HepG2 (cell line): Measurements from ENCODE around the gene PSKH1. TPM values are rescaled to one million over a fixed set of nuclear protein-coding genes. Genes with fewer than 3 reads are reported as not detected.
A peak's percentile ranks its signal among the peaks of the same experiment; 100 is the strongest.

Source experiments
- CENPX ChIP-seq: sonication (generic); formaldehyde crosslinking; IDR thresholded peaks from 2 replicates; pipeline ENCODE4 v1.9.0; 2021; ENCODE audit warnings: mild to moderate bottlenecking, missing genetic modification reagents, moderate library complexity
- ISL2 ChIP-seq: sonication (generic); formaldehyde crosslinking; IDR thresholded peaks from 2 replicates; pipeline ENCODE4 v1.5.0; 2020; ENCODE audit warnings: missing genetic modification reagents
- NFKBIZ ChIP-seq: IDR thresholded peaks from 2 replicates; pipeline ENCODE4 v1.6.1; 2018; ENCODE audit warnings: missing genetic modification reagents, missing compliant biosample characterization
- RBFOX2 ChIP-seq: fragments of 200-400 bp; formaldehyde crosslinking; IDR thresholded peaks from 2 replicates; pipeline ENCODE4 v1.6.1; 2017; ENCODE audit warnings: low read depth, mild to moderate bottlenecking, low read length
- RFXAP ChIP-seq: sonication (generic); formaldehyde crosslinking; IDR thresholded peaks from 2 replicates; pipeline ENCODE4 v1.4.0; 2020; ENCODE audit warnings: missing genetic modification reagents, borderline replicate concordance
- YY1 ChIP-seq: IDR thresholded peaks from 2 replicates; pipeline ENCODE4 v1.6.1; 2011; ENCODE audit warnings: low read length, low read depth, moderate library complexity, mild to moderate bottlenecking; ENCODE audit not compliant: insufficient read depth, insufficient replicate concordance
- ZBTB21 ChIP-seq: sonication (generic); formaldehyde crosslinking; IDR thresholded peaks from 2 replicates; pipeline ENCODE4 v1.4.0; 2020; ENCODE audit warnings: missing genetic modification reagents
- ZEB1 ChIP-seq: IDR thresholded peaks from 2 replicates; pipeline ENCODE4 v1.6.1; 2012; ENCODE audit warnings: mild to moderate bottlenecking, low read depth, inconsistent platforms; ENCODE audit not compliant: insufficient replicate concordance
- ZNF230 ChIP-seq: sonication (generic); formaldehyde crosslinking; IDR thresholded peaks from 2 replicates; pipeline ENCODE4 v1.4.0; 2020; ENCODE audit warnings: mild to moderate bottlenecking, missing genetic modification reagents
- ZNF253 ChIP-seq: sonication (generic); formaldehyde crosslinking; IDR thresholded peaks from 2 replicates; pipeline ENCODE4 v1.8.0; 2022; ENCODE audit warnings: mild to moderate bottlenecking, missing genetic modification reagents, borderline replicate concordance
- ZNF562 ChIP-seq: sonication (generic); formaldehyde crosslinking; IDR thresholded peaks from 2 replicates; pipeline ENCODE4 v1.8.0; 2022; ENCODE audit warnings: missing genetic modification reagents, borderline replicate concordance
- polyA plus RNA-seq, 8 experiments: library from polyadenylated mRNA; depleted of rRNA in 3 of 8; stranded (reverse) in 7 of 8; unstranded in 1 of 8; fragments of >200 nt; fragmentation: Illumina TruSeq in 4 of 8; extraction: Trizol in 4 of 8; gene quantifications; 2 replicates each; pipeline versions ENCODE4 v1.2.1 to v1.2.3, GENCODE V29; 2011 to 2016; ENCODE audit warnings: low read depth in 4 of 8, missing spikeins in 1 of 8, mixed read lengths in 1 of 8; ENCODE audit not compliant: insufficient read depth in 1 of 8
- total RNA-seq, 5 experiments: library from RNA; depleted of rRNA; stranded (reverse); fragments of >200 nt; fragmentation: Illumina TruSeq; extraction: Trizol; gene quantifications; 2 replicates each; pipeline ENCODE4 v1.2.3, GENCODE V29; 2016; ENCODE audit warnings: low read depth in 1 of 5
- TF ChIP-seq, protein P1 (sequence below): sonication (generic); formaldehyde crosslinking; IDR thresholded peaks from 2 replicates; pipeline ENCODE4 v1.8.1; 2023; ENCODE audit warnings: missing genetic modification reagents, inconsistent platforms, borderline replicate concordance
- TF ChIP-seq, protein P2 (sequence below): sonication (generic); formaldehyde crosslinking; conservative IDR thresholded peaks from 2 replicates; pipeline ENCODE4 v1.4.0; 2020; ENCODE audit warnings: mild to moderate bottlenecking, missing genetic modification reagents, moderate library complexity
- TF ChIP-seq, protein P3 (sequence below), 2 experiments: fragments of 450-650 bp in 1 of 2; sonication (generic) in 1 of 2; formaldehyde crosslinking in 1 of 2; IDR thresholded peaks; 2 replicates each; pipeline versions ENCODE4 v1.6.1 to v1.8.0; 2016 to 2022; ENCODE audit warnings: antibody characterized with exemption in 1 of 2, mild to moderate bottlenecking in 1 of 2, missing genetic modification reagents in 1 of 2

Gene PSKH1
- total and polyA plus RNA-seq, 2 of the 13 experiments (the other 11 are each of a cell fraction or from before 2014, with no cell fraction given): 8.4 to 19.1 TPM

DNA sequence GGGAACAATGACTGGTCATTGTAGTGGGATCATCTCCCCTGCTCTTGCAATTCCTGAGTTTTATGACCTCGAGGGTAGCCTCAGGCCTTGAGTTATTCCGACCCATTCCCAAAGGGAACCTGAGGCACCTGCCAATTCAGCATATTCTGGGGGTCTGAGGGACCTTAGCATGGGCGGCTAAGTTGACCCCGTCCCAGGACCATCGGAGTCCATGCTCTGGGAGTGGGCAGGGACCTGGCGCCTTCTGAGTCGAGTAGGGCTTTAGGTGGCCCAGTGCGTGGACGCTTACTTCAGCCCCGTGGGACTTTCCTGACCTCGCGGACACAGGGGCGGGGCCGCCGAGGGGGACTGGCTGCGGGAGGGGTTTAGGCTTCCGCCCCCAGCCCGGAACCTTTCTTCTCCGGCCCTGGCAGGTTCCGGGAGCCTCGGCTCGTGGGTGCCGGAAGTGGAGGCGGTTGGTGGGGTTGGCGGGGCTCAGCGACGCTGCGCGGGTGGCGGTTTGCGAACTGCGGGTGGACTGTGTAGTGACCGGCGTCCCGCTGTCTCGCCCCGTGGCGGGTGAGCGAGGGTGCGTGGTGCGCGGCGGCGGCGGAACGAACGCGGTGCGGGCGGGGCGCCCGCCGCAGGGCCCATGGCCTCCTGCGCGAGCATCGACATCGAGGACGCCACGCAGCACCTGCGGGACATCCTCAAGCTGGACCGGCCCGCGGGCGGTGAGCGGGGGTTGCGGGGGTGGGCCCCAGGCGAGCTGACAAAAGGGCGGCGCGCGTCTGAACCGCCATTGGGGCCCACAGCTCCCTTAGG, 20.2 kb upstream of the PSKH1 start, which contains the start of gene EDC4 (continued):
- TF ChIP-seq, protein P1, sequence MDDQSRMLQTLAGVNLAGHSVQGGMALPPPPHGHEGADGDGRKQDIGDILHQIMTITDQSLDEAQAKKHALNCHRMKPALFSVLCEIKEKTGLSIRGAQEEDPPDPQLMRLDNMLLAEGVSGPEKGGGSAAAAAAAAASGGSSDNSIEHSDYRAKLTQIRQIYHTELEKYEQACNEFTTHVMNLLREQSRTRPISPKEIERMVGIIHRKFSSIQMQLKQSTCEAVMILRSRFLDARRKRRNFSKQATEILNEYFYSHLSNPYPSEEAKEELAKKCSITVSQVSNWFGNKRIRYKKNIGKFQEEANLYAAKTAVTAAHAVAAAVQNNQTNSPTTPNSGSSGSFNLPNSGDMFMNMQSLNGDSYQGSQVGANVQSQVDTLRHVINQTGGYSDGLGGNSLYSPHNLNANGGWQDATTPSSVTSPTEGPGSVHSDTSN: peak; percentile 76; the same call in 1 of the 2 replicates
- TF ChIP-seq RFXAP (CRISPR knock-in tag) (peak; percentile 88), YY1 (peak; percentile 78), ZEB1 (peak; percentile 79), ZBTB21 (no peak), CENPX (no peak), ISL2 (peak; percentile 88), RBFOX2 (peak; percentile 94), ZNF230 (CRISPR knock-in tag) (peak; percentile 20; the same call in 1 of the 2 replicates), ZNF253 (no peak; the same call in 1 of the 2 replicates), ZNF562 (CRISPR knock-in tag) (no peak), NFKBIZ (CRISPR knock-in tag) (peak; percentile 69; the same call in 1 of the 2 replicates)
- TF ChIP-seq, protein P2, sequence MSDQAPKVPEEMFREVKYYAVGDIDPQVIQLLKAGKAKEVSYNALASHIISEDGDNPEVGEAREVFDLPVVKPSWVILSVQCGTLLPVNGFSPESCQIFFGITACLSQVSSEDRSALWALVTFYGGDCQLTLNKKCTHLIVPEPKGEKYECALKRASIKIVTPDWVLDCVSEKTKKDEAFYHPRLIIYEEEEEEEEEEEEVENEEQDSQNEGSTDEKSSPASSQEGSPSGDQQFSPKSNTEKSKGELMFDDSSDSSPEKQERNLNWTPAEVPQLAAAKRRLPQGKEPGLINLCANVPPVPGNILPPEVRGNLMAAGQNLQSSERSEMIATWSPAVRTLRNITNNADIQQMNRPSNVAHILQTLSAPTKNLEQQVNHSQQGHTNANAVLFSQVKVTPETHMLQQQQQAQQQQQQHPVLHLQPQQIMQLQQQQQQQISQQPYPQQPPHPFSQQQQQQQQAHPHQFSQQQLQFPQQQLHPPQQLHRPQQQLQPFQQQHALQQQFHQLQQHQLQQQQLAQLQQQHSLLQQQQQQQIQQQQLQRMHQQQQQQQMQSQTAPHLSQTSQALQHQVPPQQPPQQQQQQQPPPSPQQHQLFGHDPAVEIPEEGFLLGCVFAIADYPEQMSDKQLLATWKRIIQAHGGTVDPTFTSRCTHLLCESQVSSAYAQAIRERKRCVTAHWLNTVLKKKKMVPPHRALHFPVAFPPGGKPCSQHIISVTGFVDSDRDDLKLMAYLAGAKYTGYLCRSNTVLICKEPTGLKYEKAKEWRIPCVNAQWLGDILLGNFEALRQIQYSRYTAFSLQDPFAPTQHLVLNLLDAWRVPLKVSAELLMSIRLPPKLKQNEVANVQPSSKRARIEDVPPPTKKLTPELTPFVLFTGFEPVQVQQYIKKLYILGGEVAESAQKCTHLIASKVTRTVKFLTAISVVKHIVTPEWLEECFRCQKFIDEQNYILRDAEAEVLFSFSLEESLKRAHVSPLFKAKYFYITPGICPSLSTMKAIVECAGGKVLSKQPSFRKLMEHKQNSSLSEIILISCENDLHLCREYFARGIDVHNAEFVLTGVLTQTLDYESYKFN (CRISPR knock-in tag): peak; percentile 65
- TF ChIP-seq, protein P3, sequence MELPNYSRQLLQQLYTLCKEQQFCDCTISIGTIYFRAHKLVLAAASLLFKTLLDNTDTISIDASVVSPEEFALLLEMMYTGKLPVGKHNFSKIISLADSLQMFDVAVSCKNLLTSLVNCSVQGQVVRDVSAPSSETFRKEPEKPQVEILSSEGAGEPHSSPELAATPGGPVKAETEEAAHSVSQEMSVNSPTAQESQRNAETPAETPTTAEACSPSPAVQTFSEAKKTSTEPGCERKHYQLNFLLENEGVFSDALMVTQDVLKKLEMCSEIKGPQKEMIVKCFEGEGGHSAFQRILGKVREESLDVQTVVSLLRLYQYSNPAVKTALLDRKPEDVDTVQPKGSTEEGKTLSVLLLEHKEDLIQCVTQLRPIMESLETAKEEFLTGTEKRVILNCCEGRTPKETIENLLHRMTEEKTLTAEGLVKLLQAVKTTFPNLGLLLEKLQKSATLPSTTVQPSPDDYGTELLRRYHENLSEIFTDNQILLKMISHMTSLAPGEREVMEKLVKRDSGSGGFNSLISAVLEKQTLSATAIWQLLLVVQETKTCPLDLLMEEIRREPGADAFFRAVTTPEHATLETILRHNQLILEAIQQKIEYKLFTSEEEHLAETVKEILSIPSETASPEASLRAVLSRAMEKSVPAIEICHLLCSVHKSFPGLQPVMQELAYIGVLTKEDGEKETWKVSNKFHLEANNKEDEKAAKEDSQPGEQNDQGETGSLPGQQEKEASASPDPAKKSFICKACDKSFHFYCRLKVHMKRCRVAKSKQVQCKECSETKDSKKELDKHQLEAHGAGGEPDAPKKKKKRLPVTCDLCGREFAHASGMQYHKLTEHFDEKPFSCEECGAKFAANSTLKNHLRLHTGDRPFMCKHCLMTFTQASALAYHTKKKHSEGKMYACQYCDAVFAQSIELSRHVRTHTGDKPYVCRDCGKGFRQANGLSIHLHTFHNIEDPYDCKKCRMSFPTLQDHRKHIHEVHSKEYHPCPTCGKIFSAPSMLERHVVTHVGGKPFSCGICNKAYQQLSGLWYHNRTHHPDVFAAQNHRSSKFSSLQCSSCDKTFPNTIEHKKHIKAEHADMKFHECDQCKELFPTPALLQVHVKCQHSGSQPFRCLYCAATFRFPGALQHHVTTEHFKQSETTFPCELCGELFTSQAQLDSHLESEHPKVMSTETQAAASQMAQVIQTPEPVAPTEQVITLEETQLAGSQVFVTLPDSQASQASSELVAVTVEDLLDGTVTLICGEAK (IDR thresholded peaks at IDR 0.05): peak; percentile 94
- TF ChIP-seq, protein P3 (CRISPR knock-in tag; IDR thresholded peaks at IDR 0.05): peak; percentile 86
